Mucosa of rectum (tissue), 2 donors: ENCODE measurements around the gene SERPINH1.
A peak's percentile ranks its signal among the peaks of the same experiment; 100 is the strongest.

Experiments
- H3K27ac ChIP-seq, 2 donors: one replicate each; pipeline ENCODE4 v1.7.0; 2013; ENCODE audit warnings: inconsistent platforms in 2 of 2, low read depth in 2 of 2, low read length in 2 of 2
- H3K27me3 ChIP-seq, 2 donors: one replicate each; pipeline ENCODE4 v1.7.0; 2013; ENCODE audit warnings: low read length in 2 of 2; ENCODE audit not compliant: control insufficient read depth in 2 of 2, insufficient read depth in 2 of 2
- H3K36me3 ChIP-seq, 2 donors: one replicate each; pipeline ENCODE4 v1.7.0; 2013; ENCODE audit warnings: low read length in 2 of 2; ENCODE audit not compliant: control insufficient read depth in 2 of 2, insufficient read depth in 2 of 2
- H3K4me1 ChIP-seq, 2 donors: one replicate each; pipeline ENCODE4 v1.7.0; 2013; ENCODE audit warnings: low read length in 2 of 2, mild to moderate bottlenecking in 1 of 2; ENCODE audit not compliant: control insufficient read depth in 2 of 2, insufficient read depth in 2 of 2
- H3K4me3 ChIP-seq, 2 donors: one replicate each; pipeline ENCODE4 v1.7.0; 2013; ENCODE audit warnings: low read length in 2 of 2
- H3K9ac ChIP-seq, 2 donors: one replicate each; pipeline ENCODE4 v1.7.0; 2013; ENCODE audit warnings: low read length in 2 of 2, low read depth in 1 of 2, mild to moderate bottlenecking in 1 of 2
- H3K9me3 ChIP-seq, 2 donors: one replicate each; pipeline ENCODE4 v1.7.0; 2013; ENCODE audit warnings: low read length in 2 of 2; ENCODE audit not compliant: control insufficient read depth in 2 of 2
- donor health status: healthy.
- donor health status: Normal muscosa, but diverticular disease.

Gene SERPINH1

GRCh38 chr11:75562048-75562835 is at the start of gene SERPINH1:
SERPINH1 (plus strand) TSS chr11:75562253; CDS start chr11:75566350, 4,097 bp downstream.
- Histone ChIP-seq H3K4me3 (peak within 1 kb of the TSS; percentile 88 to 96), H3K4me1 (peaks cover 40 to 49% of the 10 kb centered on the region in 2 donors), H3K9me3 (no peaks in the 10 kb centered on the region), H3K36me3 (peaks cover 7 to 13% of the 10 kb centered on the region in 2 donors), H3K9ac (peak within 1 kb of the TSS; percentile 96 to 99), H3K27me3 (no peaks in the 10 kb centered on the region), H3K27ac (peak within 1 kb of the TSS; percentile 97 to 99)

GRCh38 chr11:75513250-75513649 is 48.8 kb upstream of the SERPINH1 start:
- Histone ChIP-seq H3K9me3 (no peaks in the 10 kb centered on the region), H3K27me3 (no peaks in the 10 kb centered on the region), H3K4me3 (no peak overlapping the region), H3K36me3 (no peaks in the 10 kb centered on the region), H3K9ac (no peak overlapping the region), H3K4me1 (peaks cover 2% of the 10 kb centered on the region in 2 donors), H3K27ac (no peak overlapping the region)

- H3K4me1 ChIP-seq: peaks cover 0 to 2% of the 10 kb centered on the region in 2 donors
- no peaks in the 10 kb centered on the region for H3K36me3 ChIP-seq
- H3K27me3 ChIP-seq: no peaks in the 10 kb centered on the region
- no peaks in the 10 kb centered on the region for H3K9me3 ChIP-seq
- H3K27ac ChIP-seq: no peak overlapping the region
- H3K9ac ChIP-seq: no peak overlapping the region
- H3K4me3 ChIP-seq: no peak overlapping the region
Measured at GRCh38 chr11:75514596-75514995, 47.5 kb upstream of the SERPINH1 start.

GRCh38 chr11:75516140-75516539 is 45.9 kb upstream of the SERPINH1 start:
- Histone ChIP-seq H3K36me3 (no peaks in the 10 kb centered on the region), H3K4me1 (peaks cover 0 to 2% of the 10 kb centered on the region in 2 donors), H3K27me3 (no peaks in the 10 kb centered on the region), H3K9me3 (no peaks in the 10 kb centered on the region), H3K4me3 (no peak overlapping the region), H3K9ac (no peak overlapping the region), H3K27ac (no peak overlapping the region)

- Histone ChIP-seq H3K36me3 (no peaks in the 10 kb centered on the region), H3K27ac (no peak overlapping the region), H3K4me3 (no peak overlapping the region), H3K27me3 (no peaks in the 10 kb centered on the region), H3K4me1 (peaks cover 0 to 2% of the 10 kb centered on the region in 2 donors), H3K9me3 (no peaks in the 10 kb centered on the region), H3K9ac (no peak overlapping the region)
Measured at GRCh38 chr11:75516886-75517285, 45.2 kb upstream of the SERPINH1 start.

GRCh38 chr11:75518204-75518549 is 43.9 kb upstream of the SERPINH1 start:
- peaks cover 0 to 2% of the 10 kb centered on the region in 2 donors for H3K4me1 ChIP-seq
- H3K27ac ChIP-seq: no peak overlapping the region
- H3K9ac ChIP-seq: no peak overlapping the region

GRCh38 chr11:75518771-75519653 is 43.0 kb upstream of the SERPINH1 start:
- no peak overlapping the region for H3K9ac ChIP-seq
- peaks cover 1 to 4% of the 10 kb centered on the region in 2 donors for H3K27me3 ChIP-seq
- H3K9me3 ChIP-seq: no peaks in the 10 kb centered on the region
- no peak overlapping the region for H3K27ac ChIP-seq
- no peak overlapping the region for H3K4me3 ChIP-seq
- H3K36me3 ChIP-seq: no peaks in the 10 kb centered on the region
- peaks cover under 1 to 2% of the 10 kb centered on the region in 2 donors for H3K4me1 ChIP-seq

More at GRCh38 chr11:75518204-75518549, 43.9 kb upstream of the SERPINH1 start:
- Histone ChIP-seq H3K4me3 (no peak overlapping the region), H3K27me3 (no peaks in the 10 kb centered on the region), H3K36me3 (no peaks in the 10 kb centered on the region), H3K9me3 (no peaks in the 10 kb centered on the region)

- no peak overlapping the region for H3K27ac ChIP-seq
- H3K9ac ChIP-seq: no peak overlapping the region
- H3K9me3 ChIP-seq: no peaks in the 10 kb centered on the region
- H3K4me3 ChIP-seq: no peak overlapping the region
- no peaks in the 10 kb centered on the region for H3K36me3 ChIP-seq
- H3K27me3 ChIP-seq: peaks cover 5 to 8% of the 10 kb centered on the region in 2 donors
- peaks cover 6 to 8% of the 10 kb centered on the region in 2 donors for H3K4me1 ChIP-seq
Measured at GRCh38 chr11:75520688-75521087, 41.4 kb upstream of the SERPINH1 start.

GRCh38 chr11:75522286-75523044 is 39.6 kb upstream of the SERPINH1 start:
- H3K36me3 ChIP-seq: no peaks in the 10 kb centered on the region
- H3K4me1 ChIP-seq: peaks cover 6 to 11% of the 10 kb centered on the region in 2 donors
- peaks cover 5 to 8% of the 10 kb centered on the region in 2 donors for H3K27me3 ChIP-seq
- no peaks in the 10 kb centered on the region for H3K9me3 ChIP-seq
- H3K9ac ChIP-seq: no peak overlapping the region
- H3K4me3 ChIP-seq: no peak overlapping the region
- H3K27ac ChIP-seq: no peak overlapping the region
